ENCODE measurements around the gene SHFL.

SHFL gene

GRCh38 chr19:10085641-10086590 lies at the start of gene SHFL:
Gene SHFL (plus strand): TSS chr19:10086317. CDS start chr19:10086428, 111 bp downstream.
- peak; percentile 80 for DNase-seq (ENCODE audit: low read depth)

GRCh38 chr19:10036601-10037071 lies 49.5 kb upstream of the SHFL start:
- DNase-seq (ENCODE audit: low read depth) = no peak

GRCh38 chr19:10037367-10037766 lies 48.8 kb upstream of the SHFL start:
- DNase-seq (ENCODE audit: low read depth) = no peak

- DNase-seq (ENCODE audit: low read depth) = no peak
Measured at GRCh38 chr19:10037809-10038208, 48.3 kb upstream of the SHFL start.

- no peak for DNase-seq (ENCODE audit: low read depth)
Measured at GRCh38 chr19:10043286-10043927, 42.7 kb upstream of the SHFL start.

- no peak for DNase-seq (ENCODE audit: low read depth)
Measured at GRCh38 chr19:10044390-10044789, 41.7 kb upstream of the SHFL start.

GRCh38 chr19:10045371-10045770 lies 40.7 kb upstream of the SHFL start:
- DNase-seq (ENCODE audit: low read depth) = no peak

- no peak for DNase-seq (ENCODE audit: low read depth)
Measured at GRCh38 chr19:10049626-10050025, 36.5 kb upstream of the SHFL start.

- DNase-seq (ENCODE audit: low read depth) = no peak
Measured at GRCh38 chr19:10052602-10053360, 33.3 kb upstream of the SHFL start.

- DNase-seq (ENCODE audit: low read depth) = no peak
Measured at GRCh38 chr19:10061717-10062310, 24.3 kb upstream of the SHFL start.

- DNase-seq (ENCODE audit: low read depth) = no peak
Measured at GRCh38 chr19:10068205-10068604, 17.9 kb upstream of the SHFL start.

- DNase-seq (ENCODE audit: low read depth) = no peak
Measured at GRCh38 chr19:10069046-10069445, 17.1 kb upstream of the SHFL start.

- DNase-seq (ENCODE audit: low read depth) = no peak
Measured at GRCh38 chr19:10070730-10071446, 15.2 kb upstream of the SHFL start.

- peak; percentile 35 for DNase-seq (ENCODE audit: low read depth)
Measured at GRCh38 chr19:10074153-10074552, 12.0 kb upstream of the SHFL start.

GRCh38 chr19:10076535-10076934 lies 9.6 kb upstream of the SHFL start:
- DNase-seq (ENCODE audit: low read depth) = no peak

GRCh38 chr19:10078329-10078728 lies 7.8 kb upstream of the SHFL start:
- DNase-seq (ENCODE audit: low read depth) = no peak

- no peak for DNase-seq (ENCODE audit: low read depth)
Measured at GRCh38 chr19:10079031-10079453, 7.1 kb upstream of the SHFL start.

GRCh38 chr19:10083911-10084310 lies 2.2 kb upstream of the SHFL start:
- no peak for DNase-seq (ENCODE audit: low read depth)

- no peak for DNase-seq (ENCODE audit: low read depth)
Measured at GRCh38 chr19:10084803-10085202, 1.3 kb upstream of the SHFL start.

GRCh38 chr19:10086591-10087192 lies 575 bp downstream of the SHFL start:
- peak; percentile 62 for DNase-seq (ENCODE audit: low read depth)

All from stimulated activated CD4-positive, alpha-beta T cell treated with anti-CD3 and anti-CD28 coated beads, Interleukin-2, amount 100 ng/mL, for 4 hours (primary cell).